ENCODE measurements around the gene SNX27. TPM values are rescaled to one million over a fixed set of nuclear protein-coding genes. Genes with fewer than 3 reads are reported as not detected.
"Not testable (repeated sequence)": the region's sequence is repeated elsewhere in the genome, so short reads cannot be mapped to it uniquely, and the experiment has no call there.

SNX27 gene
- polyA plus RNA-seq, 3 donors: 40.1 to 57.1 (median 47.6) TPM

- H3K36me3 Mint-ChIP-seq: peaks cover 64 to 79% of the 10 kb centered on the region in 2 donors
- peaks cover 43 to 68% of the 10 kb centered on the region in 2 donors for H3K36me3 ChIP-seq (replicated peaks in 1 of 2; ENCODE audit: control insufficient read depth in 1 of 2, insufficient read depth in 2 of 2, low read length in 2 of 2)
- intact Hi-C loops (cut with micrococcal nuclease): loop anchor here in 1 of 2 donors (5.0 kb wide), 1 partner anchor 46 kb away; no protein-coding TSS in a partner anchor
Measured at GRCh38 chr1:151668090-151668489, 56.2 kb downstream of the SNX27 start.

DNA sequence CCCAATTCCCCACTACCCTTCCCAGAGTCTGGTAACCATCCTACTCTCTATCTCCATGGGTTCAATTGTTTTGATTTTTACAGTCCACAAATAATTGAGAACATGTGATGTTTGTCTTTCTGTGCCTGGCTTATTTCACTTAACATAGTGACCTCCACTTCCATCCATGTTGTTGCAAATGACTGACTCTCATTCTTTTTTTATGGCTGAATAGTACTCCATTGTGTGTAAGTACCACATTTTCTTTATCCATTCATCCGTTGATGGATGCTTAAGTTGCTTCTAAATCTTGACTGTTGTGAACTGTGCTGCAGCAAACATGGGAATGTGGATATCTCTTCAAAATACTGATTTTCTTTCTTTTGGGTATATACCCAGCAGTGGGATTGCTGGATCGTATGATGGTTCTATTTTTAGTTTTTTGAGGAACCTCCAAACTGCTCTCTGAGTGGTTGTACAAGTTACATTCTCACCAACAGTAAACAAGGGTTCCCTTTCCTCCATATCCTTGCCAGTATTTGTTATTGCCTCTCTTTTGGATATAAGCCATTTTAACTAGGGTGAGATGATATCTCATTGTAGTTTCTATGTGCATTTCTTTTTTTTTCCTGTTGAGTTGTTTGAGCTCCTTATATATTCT is 58.3 kb downstream of the SNX27 start:
- intact Hi-C loops (cut with micrococcal nuclease); H3K4me3 ChIP-seq (replicated peaks in 1 of 3; ENCODE audit: low read depth in 2 of 3, low read length in 3 of 3); H3K4me2 ChIP-seq (replicated peaks; ENCODE audit: extremely low read depth, low read length, poor library complexity, severe bottlenecking); H3K9me3 Mint-ChIP-seq; H3K27me3 Mint-ChIP-seq (ENCODE audit: low read depth in 3 of 3); H3K4me3 Mint-ChIP-seq; H3K27me3 ChIP-seq (ENCODE audit: control insufficient read depth in 2 of 2, insufficient read depth in 2 of 2, low read length in 2 of 2); DNase-seq; H3K9ac ChIP-seq (ENCODE audit: insufficient read depth, low read length, poor library complexity, severe bottlenecking); H2AFZ ChIP-seq (ENCODE audit: insufficient read depth, low read depth, low read length, poor library complexity, severe bottlenecking); H3K9me3 ChIP-seq (replicated peaks in 1 of 2; ENCODE audit: control insufficient read depth in 1 of 2, insufficient read depth in 1 of 2, low read length in 2 of 2): not testable (repeated sequence)
- no CpG with 5 or more reads among the region's 2 CpGs for WGBS (ENCODE audit: insufficient coverage)
- Mint-ChIP-seq H3K4me1 (peaks cover 29% of the 10 kb centered on the region), H3K27ac (peak overlapping the region in 4 of 7 donors; percentile 34 to 65 (median 47)), H3K36me3 (peaks cover 68 to 86% of the 10 kb centered on the region in 2 donors)
- Histone ChIP-seq H3K79me2 (ENCODE audit: insufficient read depth, low read length) (peaks cover 61% of the 10 kb centered on the region), H3K4me1 (ENCODE audit: control insufficient read depth in 1 of 2, insufficient read depth in 2 of 2, low read length in 2 of 2) (peaks cover 10 to 19% of the 10 kb centered on the region in 2 donors), H3K27ac (ENCODE audit: low read depth in 1 of 2, low read length in 2 of 2) (peak overlapping the region in 1 of 2 donors; percentile 43), H3K36me3 (replicated peaks in 1 of 2; ENCODE audit: control insufficient read depth in 1 of 2, insufficient read depth in 2 of 2, low read length in 2 of 2) (peaks cover 45 to 80% of the 10 kb centered on the region in 2 donors), H4K20me1 (ENCODE audit: insufficient read depth, low read length) (peaks cover 30% of the 10 kb centered on the region)

More at GRCh38 chr1:151668090-151668489, 56.2 kb downstream of the SNX27 start:
- WGBS (ENCODE audit: insufficient coverage): 83% methylated on average over 1 of the region's 3 CpGs
- peaks cover 68% of the 10 kb centered on the region for H3K79me2 ChIP-seq (ENCODE audit: insufficient read depth, low read length)
- peaks cover 41% of the 10 kb centered on the region for H3K4me1 Mint-ChIP-seq
- peaks cover 0 to 5% (median 0%) of the 10 kb centered on the region in 7 donors for H3K9me3 Mint-ChIP-seq
- H3K4me3 ChIP-seq (replicated peaks in 1 of 3; ENCODE audit: low read depth in 2 of 3, low read length in 3 of 3): no peak overlapping the region
- TF ChIP-seq CTCF (IDR thresholded peaks at IDR 0.05): no peak
- H3K4me1 ChIP-seq (ENCODE audit: control insufficient read depth in 1 of 2, insufficient read depth in 2 of 2, low read length in 2 of 2): peaks cover 14 to 26% of the 10 kb centered on the region in 2 donors
- H3K4me3 Mint-ChIP-seq: no peak overlapping the region
- H3K9ac ChIP-seq (ENCODE audit: insufficient read depth, low read length, poor library complexity, severe bottlenecking): no peak overlapping the region
- DNase-seq: no peak
- peaks cover 17% of the 10 kb centered on the region for H4K20me1 ChIP-seq (ENCODE audit: insufficient read depth, low read length)
- peak overlapping the region in 1 of 2 donors; percentile 43 for H3K27ac ChIP-seq (ENCODE audit: low read depth in 1 of 2, low read length in 2 of 2)
- H3K27me3 ChIP-seq (ENCODE audit: control insufficient read depth in 2 of 2, insufficient read depth in 2 of 2, low read length in 2 of 2): no peaks in the 10 kb centered on the region
- peak overlapping the region in 2 of 7 donors; percentile 4 to 51 for H3K27ac Mint-ChIP-seq
- H3K27me3 Mint-ChIP-seq (ENCODE audit: low read depth in 3 of 3): no peaks in the 10 kb centered on the region
- no peak overlapping the region for H3K4me2 ChIP-seq (replicated peaks; ENCODE audit: extremely low read depth, low read length, poor library complexity, severe bottlenecking)
- no peak overlapping the region for H2AFZ ChIP-seq (ENCODE audit: insufficient read depth, low read depth, low read length, poor library complexity, severe bottlenecking)
- no peaks in the 10 kb centered on the region for H3K9me3 ChIP-seq (replicated peaks in 1 of 2; ENCODE audit: control insufficient read depth in 1 of 2, insufficient read depth in 1 of 2, low read length in 2 of 2)
